WERI-Rb-1 (cell line): ENCODE measurements around the gene PGS1.
A peak's percentile ranks its signal among the peaks of the same experiment; 100 is the strongest.

Source experiments
- DNase-seq: peaks from one replicate; pipeline ENCODE4 v3.0.0-alpha.2; 2020
- H3K27ac ChIP-seq: fragments of 250-450 bp; sonication (Bioruptor Pico); 2 replicates; pipeline ENCODE4 v1.5.1; 2020; ENCODE audit warnings: mild to moderate bottlenecking, moderate library complexity
- H3K27me3 ChIP-seq: fragments of 250-450 bp; sonication (Bioruptor Pico); 2 replicates; pipeline ENCODE4 v1.5.1; 2021; ENCODE audit warnings: mild to moderate bottlenecking, low read depth, moderate library complexity; ENCODE audit not compliant: insufficient read depth, severe bottlenecking
- H3K36me3 ChIP-seq: fragments of 250-450 bp; sonication (Bioruptor Pico); 2 replicates; pipeline ENCODE4 v1.5.1; 2020; ENCODE audit warnings: mild to moderate bottlenecking, moderate library complexity
- H3K4me3 ChIP-seq: 2 replicates; pipeline ENCODE4 v1.5.1; 2011; ENCODE audit warnings: low read depth, mild to moderate bottlenecking, control low read depth, low read length
- H3K9me3 ChIP-seq: fragments of 250-450 bp; sonication (Bioruptor Pico); 2 replicates; pipeline ENCODE4 v1.5.1; 2021; ENCODE audit warnings: mild to moderate bottlenecking, moderate library complexity; ENCODE audit not compliant: severe bottlenecking
- CTCF ChIP-seq: IDR thresholded peaks from 2 replicates; pipeline ENCODE4 v1.5.1; 2011; ENCODE audit warnings: low read depth, mild to moderate bottlenecking, control low read depth, inconsistent platforms, low read length

Gene PGS1

DNA sequence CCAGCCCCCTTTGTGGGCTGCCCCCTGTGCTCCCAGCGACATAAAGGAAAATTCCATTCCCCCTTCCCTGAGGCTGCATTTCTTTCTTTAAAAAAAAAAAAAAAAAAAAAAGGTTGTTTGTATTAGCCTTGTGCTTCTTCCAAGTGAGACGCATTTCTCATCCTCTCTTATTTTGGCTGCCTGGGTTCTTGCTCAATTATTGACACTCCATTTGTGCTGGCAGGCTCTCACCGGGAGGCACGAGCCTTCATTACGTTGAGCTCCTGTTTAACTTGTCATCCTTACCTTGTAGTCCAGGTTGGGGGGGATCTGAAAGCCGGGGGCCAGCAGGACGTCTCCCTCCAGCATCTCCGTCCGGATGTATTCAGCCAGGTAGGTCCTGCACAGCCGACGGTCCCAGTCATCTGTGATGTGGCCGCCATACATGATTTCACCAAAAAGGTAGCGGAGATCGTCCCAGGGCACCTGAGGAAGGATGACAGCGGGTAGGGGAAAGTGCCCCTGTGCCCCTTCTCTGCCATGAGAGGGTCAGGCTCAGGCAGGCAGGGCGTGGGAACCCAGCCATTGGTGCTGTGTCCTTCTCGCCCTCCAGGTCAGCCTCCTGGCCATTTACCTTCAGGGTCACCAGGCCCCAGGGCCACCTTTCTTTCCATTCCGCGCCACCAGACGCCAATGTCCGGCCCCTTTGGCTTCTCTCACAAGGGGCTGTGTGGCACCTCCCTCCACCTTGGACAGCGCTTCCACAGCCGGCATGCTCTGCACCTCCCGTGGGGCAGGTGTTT, 50.6 kb downstream of the PGS1 start:
- Histone ChIP-seq H3K9me3 (no peaks in the 10 kb centered on the region), H3K27ac (no peak overlapping the region), H3K4me3 (no peak overlapping the region), H3K27me3 (no peaks in the 10 kb centered on the region), H3K36me3 (peaks cover 32% of the 10 kb centered on the region)
- no peak for DNase-seq
- no peak for TF ChIP-seq CTCF

- TF ChIP-seq CTCF: no peak
- no peaks in the 10 kb centered on the region for H3K27me3 ChIP-seq
- no peaks in the 10 kb centered on the region for H3K9me3 ChIP-seq
- no peak overlapping the region for H3K4me3 ChIP-seq
- H3K27ac ChIP-seq: no peak overlapping the region
- peaks cover 26% of the 10 kb centered on the region for H3K36me3 ChIP-seq
- DNase-seq: no peak
Observed at GRCh38 chr17:78429618-78429995, 51.2 kb downstream of the PGS1 start.

DNA sequence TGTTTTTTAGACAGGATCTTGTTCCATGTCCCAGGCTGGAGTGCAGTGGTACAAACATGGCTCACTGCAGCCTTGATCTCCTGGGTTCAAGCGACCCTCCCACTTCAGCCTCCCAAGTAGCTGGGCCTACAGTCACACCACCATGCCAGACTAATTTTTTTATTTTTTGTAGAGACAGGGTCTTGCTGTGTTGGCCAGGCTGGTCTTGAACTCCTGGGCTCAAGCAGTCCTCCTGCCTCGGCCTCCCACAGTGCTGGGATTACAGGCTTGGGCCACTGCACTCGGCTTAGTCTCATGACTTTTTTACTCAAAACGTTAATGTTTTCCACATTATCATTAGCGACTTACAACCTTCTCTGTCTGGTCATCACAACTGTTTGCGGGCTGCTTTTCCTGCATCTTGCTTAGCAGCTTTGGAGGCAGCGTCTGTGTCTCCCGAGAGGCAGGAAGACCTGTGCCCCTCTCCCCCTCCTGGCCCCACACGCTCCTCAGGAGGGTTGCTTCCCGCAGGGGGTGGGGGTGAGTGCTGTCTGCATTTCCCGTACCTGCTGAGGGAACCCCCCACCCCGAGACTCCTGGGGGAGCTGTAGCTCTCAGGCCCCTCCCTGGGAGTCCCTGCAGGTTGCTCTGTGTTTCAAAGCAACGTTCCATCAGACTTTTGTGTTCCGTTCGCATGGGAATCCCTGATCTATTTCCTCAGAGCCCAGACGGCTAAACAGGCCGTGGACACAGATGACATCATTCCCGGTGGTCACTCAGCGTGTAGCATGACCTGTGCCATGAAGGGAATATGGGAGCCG, 52.6 kb downstream of the PGS1 start:
- TF ChIP-seq CTCF: no peak
- peak; percentile 43 for DNase-seq

GRCh38 chr17:78431692-78431958, 53.2 kb downstream of the PGS1 start:
- Histone ChIP-seq H3K9me3 (no peaks in the 10 kb centered on the region), H3K27ac (no peak overlapping the region), H3K27me3 (no peaks in the 10 kb centered on the region), H3K4me3 (no peak overlapping the region), H3K36me3 (peaks cover 9% of the 10 kb centered on the region)
- DNase-seq: no peak
- no peak for TF ChIP-seq CTCF

More for the DNA sequence above, 52.6 kb downstream of the PGS1 start:
- Histone ChIP-seq H3K9me3 (no peaks in the 10 kb centered on the region), H3K4me3 (no peak overlapping the region), H3K27me3 (no peaks in the 10 kb centered on the region), H3K27ac (no peak overlapping the region), H3K36me3 (peaks cover 14% of the 10 kb centered on the region)

- Histone ChIP-seq H3K9me3 (no peaks in the 10 kb centered on the region), H3K36me3 (peaks cover 1% of the 10 kb centered on the region; the same call in 1 of the 2 replicates), H3K27ac (no peak overlapping the region), H3K4me3 (no peak overlapping the region), H3K27me3 (no peaks in the 10 kb centered on the region)
- TF ChIP-seq CTCF: no peak
- DNase-seq: no peak
Observed at GRCh38 chr17:78432226-78433012, 54.0 kb downstream of the PGS1 start.
